OCI-LY7 (cell line): ENCODE measurements around the gene ATAD3C.
"Not testable (repeated sequence)": the region's sequence is repeated elsewhere in the genome, so short reads cannot be mapped to it uniquely, and the experiment has no call there.

Experiments
- EZH2phosphoT487 ChIP-seq: fragments of 200-600 bp; sonication (generic); IDR thresholded peaks from 2 replicates; pipeline ENCODE4 v1.6.1; 2018; ENCODE audit warnings: low read depth, borderline replicate concordance, mild to moderate bottlenecking, mixed run types, antibody characterized with exemption, low read length, moderate library complexity, mixed read lengths
- TF ChIP-seq, protein P1 (sequence below): fragments of 200-600 bp; sonication (generic); conservative IDR thresholded peaks from 2 replicates; pipeline ENCODE4 v1.5.1; 2014; ENCODE audit warnings: mild to moderate bottlenecking, antibody characterized with exemption, low read length, moderate library complexity, mixed read lengths

DNA sequence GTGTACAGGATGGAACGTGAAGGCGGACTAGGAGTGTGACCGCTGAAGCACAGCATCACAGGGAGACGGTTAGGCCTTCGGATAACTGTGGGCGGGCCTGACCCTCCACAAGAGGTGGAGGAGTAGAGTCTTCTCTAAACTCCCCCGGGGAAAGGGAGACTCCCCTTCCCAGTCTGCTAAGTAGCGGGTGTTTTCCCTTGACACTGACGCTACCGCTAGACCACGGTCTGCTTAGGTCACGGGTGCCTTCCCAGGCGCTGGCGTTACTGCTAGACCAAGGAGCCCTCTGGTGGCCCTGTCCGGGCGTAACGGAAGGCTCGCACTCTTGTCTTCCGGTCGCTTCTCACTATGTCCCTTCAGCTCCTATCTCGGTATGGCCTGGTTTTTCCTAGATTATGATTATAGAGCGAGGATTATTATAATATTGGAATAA, 55.9 kb downstream of the ATAD3C start:
- TF ChIP-seq, protein P1, sequence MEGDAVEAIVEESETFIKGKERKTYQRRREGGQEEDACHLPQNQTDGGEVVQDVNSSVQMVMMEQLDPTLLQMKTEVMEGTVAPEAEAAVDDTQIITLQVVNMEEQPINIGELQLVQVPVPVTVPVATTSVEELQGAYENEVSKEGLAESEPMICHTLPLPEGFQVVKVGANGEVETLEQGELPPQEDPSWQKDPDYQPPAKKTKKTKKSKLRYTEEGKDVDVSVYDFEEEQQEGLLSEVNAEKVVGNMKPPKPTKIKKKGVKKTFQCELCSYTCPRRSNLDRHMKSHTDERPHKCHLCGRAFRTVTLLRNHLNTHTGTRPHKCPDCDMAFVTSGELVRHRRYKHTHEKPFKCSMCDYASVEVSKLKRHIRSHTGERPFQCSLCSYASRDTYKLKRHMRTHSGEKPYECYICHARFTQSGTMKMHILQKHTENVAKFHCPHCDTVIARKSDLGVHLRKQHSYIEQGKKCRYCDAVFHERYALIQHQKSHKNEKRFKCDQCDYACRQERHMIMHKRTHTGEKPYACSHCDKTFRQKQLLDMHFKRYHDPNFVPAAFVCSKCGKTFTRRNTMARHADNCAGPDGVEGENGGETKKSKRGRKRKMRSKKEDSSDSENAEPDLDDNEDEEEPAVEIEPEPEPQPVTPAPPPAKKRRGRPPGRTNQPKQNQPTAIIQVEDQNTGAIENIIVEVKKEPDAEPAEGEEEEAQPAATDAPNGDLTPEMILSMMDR, result peak; percentile 36
- not testable (repeated sequence) for TF ChIP-seq EZH2phosphoT487
